GM12892 (cell line): ENCODE results near the gene NFIB.

Source experiments
- POLR2AphosphoS5 ChIP-seq: IDR thresholded peaks from 2 replicates; pipeline ENCODE4 v1.6.1; 2011; ENCODE audit warnings: low read depth, low read length, control low read depth
- TAF1 ChIP-seq: IDR thresholded peaks from 2 replicates; pipeline ENCODE4 v1.6.1; 2011; ENCODE audit warnings: low read depth, mild to moderate bottlenecking, control low read depth, low read length, borderline replicate concordance

- TF ChIP-seq POLR2AphosphoS5 (no peak), TAF1 (no peak)
These were observed 92.8 kb downstream of the NFIB start for GRCh38 chr9:14221119-14221518.
